ENCODE data around the gene PLCH2.

- no peak for TF ChIP-seq GTF2F1 (IDR thresholded peaks at IDR 0.05; ENCODE audit: low read depth, low read length)
- no peak for TF ChIP-seq ZNF707 (CRISPR knock-in tag; conservative IDR thresholded peaks at IDR 0.05)
- no peak for TF ChIP-seq POLR2AphosphoS5 (IDR thresholded peaks at IDR 0.05; ENCODE audit: control insufficient read depth, insufficient read depth, low read depth, low read length)
- TF ChIP-seq SP1 (CRISPR knock-in tag; IDR thresholded peaks at IDR 0.05) = no peak
- TF ChIP-seq CTCF (IDR thresholded peaks at IDR 0.05 in 2 of 3, conservative IDR thresholded peaks at IDR 0.05 in 1 of 3; ENCODE audit: insufficient read depth in 2 of 3, low read depth in 1 of 3, low read length in 3 of 3) = no peak
- no peak for TF ChIP-seq SMARCC2 (IDR thresholded peaks at IDR 0.05; ENCODE audit: low read depth)
Observed at GRCh38 chr1:2527556-2527860, 51.4 kb downstream of the PLCH2 start.
